A549 (cell line): ENCODE measurements around the gene MYO15A.

Source experiments
- MAFK ChIP-seq: fragments of 450-650 bp; IDR thresholded peaks from 2 replicates; pipeline ENCODE4 v1.6.1; 2014; ENCODE audit not compliant: partially characterized antibody
- TF ChIP-seq, protein P1 (sequence below): fragments of >200 bp; sonication (Bioruptor Twin); formaldehyde crosslinking; IDR thresholded peaks from 3 replicates; pipeline ENCODE4 v1.5.1; 2016

DNA sequence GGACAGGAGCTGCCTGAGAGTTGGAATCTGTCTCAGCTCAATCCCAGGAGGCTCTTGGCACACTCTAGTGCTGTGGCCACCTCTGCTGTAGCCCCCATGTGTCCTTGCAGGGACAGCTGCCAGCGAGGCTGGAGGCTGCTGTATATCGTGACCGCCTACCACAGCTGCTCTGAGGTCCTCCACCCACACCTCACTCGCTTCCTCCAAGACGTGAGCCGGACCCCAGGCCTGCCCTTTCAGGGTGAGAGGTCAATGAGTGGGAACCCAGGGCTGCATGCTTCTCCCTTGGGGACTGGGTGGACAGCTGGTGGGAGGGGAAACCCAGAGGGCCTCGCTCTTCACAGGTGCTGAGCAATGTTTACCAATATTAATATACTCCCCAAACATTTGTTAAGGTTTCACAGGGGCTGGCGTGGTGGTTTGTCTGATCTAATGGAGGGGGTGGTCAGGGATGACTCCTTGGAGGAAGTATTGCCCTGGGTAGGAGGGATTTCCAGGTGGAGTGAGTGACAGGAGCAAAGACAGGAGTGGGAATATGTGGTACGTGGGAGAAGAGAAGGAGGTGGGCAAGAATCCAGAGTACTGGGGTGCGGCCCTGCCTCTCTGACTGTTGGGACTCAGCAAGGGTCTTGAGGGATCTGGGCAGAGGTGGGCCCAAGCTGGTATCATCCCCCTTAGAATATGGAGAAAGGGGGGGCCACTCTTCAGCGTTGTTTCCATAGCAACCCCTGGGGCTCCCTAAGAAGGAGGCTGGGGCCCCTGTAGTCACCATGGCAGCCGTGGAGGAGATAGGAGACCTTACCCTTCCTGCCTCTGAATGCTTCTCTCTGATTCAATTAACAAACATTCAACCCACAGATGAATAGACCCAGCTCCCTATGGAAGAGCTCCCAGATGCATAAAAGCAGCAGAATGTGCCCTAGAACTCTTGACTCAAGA, 52.9 kb downstream of the MYO15A start:
- TF ChIP-seq, protein P1, sequence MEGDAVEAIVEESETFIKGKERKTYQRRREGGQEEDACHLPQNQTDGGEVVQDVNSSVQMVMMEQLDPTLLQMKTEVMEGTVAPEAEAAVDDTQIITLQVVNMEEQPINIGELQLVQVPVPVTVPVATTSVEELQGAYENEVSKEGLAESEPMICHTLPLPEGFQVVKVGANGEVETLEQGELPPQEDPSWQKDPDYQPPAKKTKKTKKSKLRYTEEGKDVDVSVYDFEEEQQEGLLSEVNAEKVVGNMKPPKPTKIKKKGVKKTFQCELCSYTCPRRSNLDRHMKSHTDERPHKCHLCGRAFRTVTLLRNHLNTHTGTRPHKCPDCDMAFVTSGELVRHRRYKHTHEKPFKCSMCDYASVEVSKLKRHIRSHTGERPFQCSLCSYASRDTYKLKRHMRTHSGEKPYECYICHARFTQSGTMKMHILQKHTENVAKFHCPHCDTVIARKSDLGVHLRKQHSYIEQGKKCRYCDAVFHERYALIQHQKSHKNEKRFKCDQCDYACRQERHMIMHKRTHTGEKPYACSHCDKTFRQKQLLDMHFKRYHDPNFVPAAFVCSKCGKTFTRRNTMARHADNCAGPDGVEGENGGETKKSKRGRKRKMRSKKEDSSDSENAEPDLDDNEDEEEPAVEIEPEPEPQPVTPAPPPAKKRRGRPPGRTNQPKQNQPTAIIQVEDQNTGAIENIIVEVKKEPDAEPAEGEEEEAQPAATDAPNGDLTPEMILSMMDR: no peak
- TF ChIP-seq MAFK: no peak
